Daoy (cell line): ENCODE results near the gene FANCD2. TPM values are rescaled to one million over a fixed set of nuclear protein-coding genes. Genes with fewer than 3 reads are reported as not detected.
A peak's percentile ranks its signal among the peaks of the same experiment; 100 is the strongest.
"Not testable (repeated sequence)": the region's sequence is repeated elsewhere in the genome, so short reads cannot be mapped to it uniquely, and the experiment has no call there.

ENCODE experiments used
- DNase-seq: peaks from one replicate; pipeline ENCODE4 v3.0.0-alpha.2; 2015; ENCODE audit warnings: low read depth
- total RNA-seq: library from RNA; depleted of rRNA; stranded (reverse); fragments of >200 nt; shearing (Covaris generic); gene quantifications from 2 replicates; pipeline ENCODE4 v1.2.3, GENCODE V29; 2014; rRNA removed

The FANCD2 gene
- total RNA-seq, 1 experiment from 2014 or later, result 48.5 TPM

- DNase-seq, result no peak
These were observed 81.9 kb downstream of the FANCD2 start, which contains the start of gene FANCD2OS for GRCh38 chr3:10108091-10108490. TSS of gene FANCD2OS (minus strand) at chr3:10108255. CDS start at chr3:10104774, 3,481 bp downstream.

GRCh38 chr3:10115326-10116137, 89.3 kb downstream of the FANCD2 start, which contains the start of gene BRK1:
TSS of gene BRK1 (plus strand) at chr3:10115675. CDS start at chr3:10115702, 27 bp downstream.
- DNase-seq, result peak; percentile 96

- peak; percentile 55 for DNase-seq
These were observed 89.9 kb downstream of the FANCD2 start for GRCh38 chr3:10116138-10116460.

- no peak for DNase-seq
These were observed 90.7 kb downstream of the FANCD2 start for GRCh38 chr3:10116928-10117327.

- no peak for DNase-seq
These were observed 93.1 kb downstream of the FANCD2 start for GRCh38 chr3:10119376-10119775.

GRCh38 chr3:10121064-10121463, 94.8 kb downstream of the FANCD2 start:
- DNase-seq, result no peak

- DNase-seq, result no peak
These were observed 96.5 kb downstream of the FANCD2 start for GRCh38 chr3:10122724-10123123.

GRCh38 chr3:10135872-10136271, 109.6 kb downstream of the FANCD2 start:
- DNase-seq, result not testable (repeated sequence)

- DNase-seq, result no peak
These were observed 110.3 kb downstream of the FANCD2 start for GRCh38 chr3:10136426-10137005.

GRCh38 chr3:10137178-10137577, 110.9 kb downstream of the FANCD2 start:
- DNase-seq, result no peak

- DNase-seq, result peak; percentile 5
These were observed 114.8 kb downstream of the FANCD2 start for GRCh38 chr3:10140996-10141546.

GRCh38 chr3:10142707-10143560, 116.7 kb downstream of the FANCD2 start:
- DNase-seq, result no peak

GRCh38 chr3:10145685-10146084, 119.4 kb downstream of the FANCD2 start:
- no peak for DNase-seq

GRCh38 chr3:10149226-10149625, 123.0 kb downstream of the FANCD2 start:
- no peak for DNase-seq

- DNase-seq, result no peak
These were observed 124.8 kb downstream of the FANCD2 start for GRCh38 chr3:10150987-10151386.

Other genes with a start within 250 kb of the FANCD2 start
- 50.1 and 50.9 TPM in 2 replicates for gene TADA3, start 234.0 kb upstream of the FANCD2 start, total RNA-seq
- 148 and 203 TPM in 2 replicates for gene ARPC4, start 233.4 kb upstream of the FANCD2 start, total RNA-seq
- gene TTLL3, start 216.2 kb upstream of the FANCD2 start, total RNA-seq, result 0.68 and 1.6 TPM in 2 replicates
- gene RPUSD3, start 182.4 kb upstream of the FANCD2 start, total RNA-seq, result 30.7 and 31.3 TPM in 2 replicates
- gene CIDEC, start 146.2 kb upstream of the FANCD2 start, total RNA-seq, result not detected in 2 replicates
- gene JAGN1, start 135.8 kb upstream of the FANCD2 start, total RNA-seq, result 22.7 and 22.8 TPM in 2 replicates
- 0.06 and 0.18 TPM in 2 replicates for gene IL17RE, start 123.6 kb upstream of the FANCD2 start, total RNA-seq
- 6.7 and 9.5 TPM in 2 replicates for gene IL17RC, start 109.3 kb upstream of the FANCD2 start, total RNA-seq
- gene CRELD1, start 92.6 kb upstream of the FANCD2 start, total RNA-seq, result 9.9 and 12.4 TPM in 2 replicates
- gene PRRT3, start 74.0 kb upstream of the FANCD2 start, total RNA-seq, result 0.46 and 0.57 TPM in 2 replicates
- 37.7 and 57.8 TPM in 2 replicates for gene EMC3, start 39.6 kb upstream of the FANCD2 start, total RNA-seq
- gene FANCD2OS, start 81.8 kb downstream of the FANCD2 start, total RNA-seq, result not detected in 2 replicates
- gene BRK1, start 89.2 kb downstream of the FANCD2 start, total RNA-seq, result 52.3 and 59.0 TPM in 2 replicates
- 23.8 and 25.0 TPM in 2 replicates for gene VHL, start 115.3 kb downstream of the FANCD2 start, total RNA-seq
- 12.7 and 13.3 TPM in 2 replicates for gene IRAK2, start 138.5 kb downstream of the FANCD2 start, total RNA-seq
- gene TATDN2, start 222.0 kb downstream of the FANCD2 start, total RNA-seq, result 5.0 and 5.9 TPM in 2 replicates